ENCODE results near the gene ZNF622.

DNA sequence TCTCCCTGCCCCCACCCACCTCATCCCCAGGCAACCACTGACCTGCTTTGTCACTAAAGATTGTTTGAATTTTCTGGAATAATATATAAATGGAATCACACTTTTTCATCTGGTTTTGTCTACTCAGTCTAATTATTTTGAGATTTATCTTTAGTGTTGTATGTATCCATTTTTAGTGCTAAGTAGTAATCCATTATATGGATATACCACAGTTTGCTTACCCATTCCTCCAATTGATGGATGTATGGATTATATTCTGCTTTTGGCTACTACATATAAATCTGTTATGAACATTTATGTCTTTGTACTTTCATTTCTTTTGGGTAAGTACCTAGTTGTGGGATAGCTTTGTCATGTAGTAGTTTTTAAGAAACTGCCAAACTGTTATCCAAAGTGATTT, 14.5 kb upstream of the ZNF622 start:
- TF ChIP-seq, protein P1, sequence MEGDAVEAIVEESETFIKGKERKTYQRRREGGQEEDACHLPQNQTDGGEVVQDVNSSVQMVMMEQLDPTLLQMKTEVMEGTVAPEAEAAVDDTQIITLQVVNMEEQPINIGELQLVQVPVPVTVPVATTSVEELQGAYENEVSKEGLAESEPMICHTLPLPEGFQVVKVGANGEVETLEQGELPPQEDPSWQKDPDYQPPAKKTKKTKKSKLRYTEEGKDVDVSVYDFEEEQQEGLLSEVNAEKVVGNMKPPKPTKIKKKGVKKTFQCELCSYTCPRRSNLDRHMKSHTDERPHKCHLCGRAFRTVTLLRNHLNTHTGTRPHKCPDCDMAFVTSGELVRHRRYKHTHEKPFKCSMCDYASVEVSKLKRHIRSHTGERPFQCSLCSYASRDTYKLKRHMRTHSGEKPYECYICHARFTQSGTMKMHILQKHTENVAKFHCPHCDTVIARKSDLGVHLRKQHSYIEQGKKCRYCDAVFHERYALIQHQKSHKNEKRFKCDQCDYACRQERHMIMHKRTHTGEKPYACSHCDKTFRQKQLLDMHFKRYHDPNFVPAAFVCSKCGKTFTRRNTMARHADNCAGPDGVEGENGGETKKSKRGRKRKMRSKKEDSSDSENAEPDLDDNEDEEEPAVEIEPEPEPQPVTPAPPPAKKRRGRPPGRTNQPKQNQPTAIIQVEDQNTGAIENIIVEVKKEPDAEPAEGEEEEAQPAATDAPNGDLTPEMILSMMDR (IDR thresholded peaks at IDR 0.05) = no peak
- TF ChIP-seq POLR2A (IDR thresholded peaks at IDR 0.05) = no peak
- no peak for TF ChIP-seq EP300 (IDR thresholded peaks at IDR 0.05)
